GM11168 (cell line): ENCODE results near the gene BDKRB2.

ENCODE experiments used
- in situ Hi-C: fragments of 300-500 bp; cut with MboI; formaldehyde crosslinking; loops from one replicate; pipeline ENCODE4 v1.12.0; 2022; ENCODE audit warnings: low sequenced_read_pairs; ENCODE audit not compliant: unreplicated experiment

BDKRB2 gene

DNA sequence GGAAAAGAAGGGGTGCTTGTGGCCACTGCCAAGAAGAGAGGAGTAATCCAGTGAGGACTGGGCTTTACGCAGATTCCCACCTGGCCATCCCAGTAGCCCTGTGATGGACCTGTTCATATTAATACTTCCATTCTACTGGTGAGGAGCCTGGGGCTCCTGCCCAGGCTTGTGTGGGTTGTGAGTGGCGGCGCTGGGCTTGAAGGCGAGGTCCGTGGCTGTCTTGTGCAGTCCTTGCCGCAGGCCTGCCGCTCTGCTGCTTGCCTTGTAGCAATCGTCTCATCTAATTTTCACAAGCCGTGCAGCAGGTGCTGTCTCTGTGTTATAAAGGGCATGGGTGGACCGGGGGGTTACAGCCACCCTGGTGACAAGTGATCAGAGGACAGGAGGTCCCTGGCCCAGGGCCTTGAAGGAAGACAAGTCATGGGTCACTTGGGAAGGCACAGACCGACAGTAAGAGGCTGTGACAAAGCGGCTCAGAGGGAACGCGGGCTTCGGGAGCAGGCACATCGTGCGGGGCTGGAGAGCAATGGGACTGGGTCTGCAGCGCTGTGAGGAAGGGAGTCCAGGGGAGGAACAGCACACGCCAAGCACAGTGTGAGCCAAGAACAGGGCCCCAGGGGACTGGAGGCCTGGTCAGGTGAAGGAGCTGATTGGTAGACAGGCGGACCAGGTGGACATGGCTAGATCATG, 7.3 kb upstream of the BDKRB2 start:
- in situ Hi-C loops: no loop called here

GRCh38 chr14:96197969-96198368, 6.7 kb upstream of the BDKRB2 start:
- in situ Hi-C loops: no loop called here

GRCh38 chr14:96198430-96199130, 6.1 kb upstream of the BDKRB2 start:
- in situ Hi-C loops: no loop called here

- in situ Hi-C loops: no loop called here
Measured at GRCh38 chr14:96201157-96201556, 3.5 kb upstream of the BDKRB2 start.

DNA sequence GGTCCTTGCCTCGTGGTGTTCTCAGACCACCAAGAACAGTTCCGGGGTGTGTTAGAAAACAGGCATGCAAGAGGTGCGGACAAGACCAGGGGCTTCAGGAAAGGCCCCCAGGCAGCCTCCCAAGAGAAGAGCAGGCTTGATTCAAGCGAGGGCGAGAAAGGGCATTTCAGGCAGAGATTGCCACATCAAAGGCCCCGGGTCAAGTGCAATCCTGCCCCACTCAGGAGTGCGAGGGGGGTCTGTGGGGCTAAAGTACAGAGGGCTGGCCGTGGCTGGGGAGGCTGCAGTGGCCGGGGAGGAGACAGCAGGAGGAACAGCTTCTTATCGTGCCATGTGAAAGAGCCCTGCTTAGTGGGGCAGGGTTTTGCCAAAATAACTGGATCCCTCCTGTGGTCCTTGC, 2.7 kb upstream of the BDKRB2 start:
- in situ Hi-C loops: no loop called here

- in situ Hi-C loops: no loop called here
Measured at GRCh38 chr14:96202441-96203094, 2.1 kb upstream of the BDKRB2 start.

GRCh38 chr14:96203116-96203515, 1.5 kb upstream of the BDKRB2 start:
- in situ Hi-C loops: no loop called here

DNA sequence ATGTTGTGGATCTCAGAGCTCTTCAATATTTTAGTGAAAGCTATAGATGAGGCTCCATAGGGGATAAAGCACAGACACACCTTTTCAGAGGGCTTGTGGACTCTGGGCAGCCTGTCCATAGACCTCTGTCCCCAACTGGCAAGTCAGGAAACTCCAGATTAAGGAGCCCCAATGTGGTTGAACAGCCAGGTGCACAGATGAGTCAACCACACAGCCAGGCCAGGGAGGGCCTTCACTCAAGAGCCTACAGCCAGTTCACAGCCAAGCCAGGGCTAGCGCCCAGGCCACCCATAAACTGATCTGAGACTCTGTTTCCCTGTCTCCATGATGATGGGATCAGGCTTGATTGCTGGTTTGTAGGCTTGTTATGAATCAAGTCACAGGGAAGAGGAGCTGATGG, 1.0 kb upstream of the BDKRB2 start:
- in situ Hi-C loops: no loop called here

DNA sequence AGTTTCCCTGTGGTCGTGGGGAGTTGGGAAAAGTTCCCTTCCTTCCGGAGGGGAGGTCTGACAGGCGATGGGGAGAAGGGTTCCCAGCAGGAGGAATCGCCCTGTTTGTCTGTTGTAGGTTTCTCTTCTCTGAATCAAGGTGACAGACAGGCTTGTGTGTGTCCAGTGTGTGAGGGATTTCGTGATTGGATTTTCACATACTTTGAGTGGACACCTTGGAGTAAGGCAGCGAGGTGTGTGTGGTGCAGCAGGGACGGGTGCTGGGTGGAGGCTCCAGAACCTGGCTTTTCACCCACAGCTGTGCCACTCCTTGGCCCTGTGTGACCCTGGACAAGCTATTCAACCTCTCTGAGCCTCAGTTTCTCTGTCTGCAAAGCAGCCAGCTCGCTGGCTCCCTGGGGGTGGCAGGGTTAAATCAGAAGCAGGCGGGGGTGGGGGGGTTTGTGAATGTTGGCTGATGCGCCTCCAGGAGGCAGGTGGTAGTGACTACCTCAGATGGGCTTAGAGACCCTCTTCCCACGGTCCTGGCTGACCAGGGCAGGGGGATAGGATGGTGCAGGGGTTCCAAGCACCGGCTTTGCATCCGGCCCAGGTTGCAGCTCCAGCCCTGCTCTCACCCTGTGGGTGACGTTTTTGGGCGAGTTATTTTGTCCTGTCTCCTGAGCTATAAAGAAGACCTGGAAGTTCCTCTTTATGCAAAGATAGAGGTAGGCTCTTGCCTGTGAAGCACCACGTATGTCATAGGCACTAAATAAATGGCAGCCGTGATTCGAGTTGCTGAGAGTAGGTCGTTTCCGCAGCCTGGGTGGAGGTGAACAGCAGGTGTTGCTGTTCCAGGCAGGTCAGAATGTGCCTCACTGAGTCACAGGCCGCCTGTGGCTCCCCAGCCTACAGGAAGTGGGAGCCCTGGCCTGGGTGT, 679 bp downstream of the BDKRB2 start:
- in situ Hi-C loops: no loop called here

DNA sequence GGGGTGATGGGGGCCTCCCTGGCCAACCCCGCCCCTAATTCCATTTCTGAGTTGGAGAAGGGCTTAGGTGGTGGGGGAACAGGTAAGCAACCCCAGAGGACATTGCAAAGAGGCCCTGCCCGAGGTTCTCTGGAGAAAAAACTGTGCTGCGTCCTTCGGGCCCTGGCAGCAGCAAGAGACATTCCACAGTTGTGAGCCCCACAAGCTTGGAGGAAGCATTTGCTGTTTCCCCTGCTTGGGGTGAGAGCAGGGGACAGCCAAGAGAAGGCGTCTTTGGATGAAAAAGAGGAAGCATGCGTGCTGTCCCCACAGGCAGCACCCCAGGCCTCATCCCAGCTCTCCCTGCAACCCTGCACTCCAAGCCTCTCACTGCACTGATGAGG, 1.3 kb downstream of the BDKRB2 start:
- in situ Hi-C loops: no loop called here

- in situ Hi-C loops: no loop called here
Measured at GRCh38 chr14:96206461-96206860, 1.8 kb downstream of the BDKRB2 start.

DNA sequence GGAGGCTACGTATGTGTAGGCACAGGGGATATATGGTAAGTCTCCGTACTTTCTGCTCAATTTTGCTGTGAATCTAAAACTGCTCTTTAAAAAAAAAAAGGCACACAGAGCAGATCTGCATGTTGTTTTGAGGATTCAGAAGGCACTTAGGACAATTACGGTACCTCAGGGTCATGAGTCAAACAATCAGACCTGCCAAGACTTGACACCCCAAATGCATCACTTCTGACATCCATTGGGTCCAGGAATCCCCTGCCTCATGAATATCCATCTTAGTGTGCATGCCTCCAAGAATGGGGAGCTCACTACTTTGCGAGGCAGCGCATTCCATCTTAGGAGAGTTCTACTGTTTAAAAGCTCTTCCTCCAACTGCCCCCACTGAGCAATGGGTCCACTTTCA, 3.0 kb downstream of the BDKRB2 start:
- in situ Hi-C loops: no loop called here

DNA sequence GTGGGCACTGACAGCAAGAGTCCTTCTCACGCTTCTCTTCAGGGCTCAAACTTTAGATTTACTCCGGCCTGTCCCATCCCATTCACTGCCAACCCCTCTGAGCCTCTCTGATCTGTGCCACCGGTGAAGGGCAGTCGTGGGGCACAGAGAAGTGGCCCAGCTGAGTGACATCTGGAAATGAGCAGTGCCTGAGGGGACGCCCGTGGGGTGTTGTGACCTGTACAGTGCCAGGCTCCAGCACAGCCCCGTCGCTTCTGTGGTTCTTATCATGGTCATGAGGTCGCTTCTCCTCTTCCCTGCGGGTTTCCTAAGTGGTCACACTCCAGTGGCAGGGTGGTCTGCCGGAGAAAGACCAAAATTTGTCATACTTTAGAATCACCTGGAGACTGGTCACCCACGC, 4.1 kb downstream of the BDKRB2 start:
- in situ Hi-C loops: no loop called here

GRCh38 chr14:96212140-96212539, 7.5 kb downstream of the BDKRB2 start:
- in situ Hi-C loops: no loop called here

DNA sequence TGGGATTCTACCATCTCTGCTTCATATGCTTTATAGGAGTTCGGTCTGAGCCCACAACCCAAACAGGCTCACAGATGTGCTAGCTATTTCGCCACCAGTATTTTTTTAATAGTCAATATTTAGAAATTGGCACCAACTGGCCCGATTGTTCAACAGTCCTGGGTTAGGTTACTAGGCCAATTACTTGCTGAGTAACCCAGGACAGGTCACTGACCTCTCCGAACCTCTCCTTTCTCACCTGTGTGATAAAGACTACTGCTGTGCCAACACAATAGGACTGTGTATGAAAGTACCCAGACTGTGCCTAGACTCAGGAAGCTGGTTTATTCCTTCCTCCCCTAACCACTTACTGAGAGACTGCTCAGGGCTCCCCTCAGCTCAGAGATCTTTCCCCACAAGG, 8.3 kb downstream of the BDKRB2 start:
- in situ Hi-C loops: no loop called here

DNA sequence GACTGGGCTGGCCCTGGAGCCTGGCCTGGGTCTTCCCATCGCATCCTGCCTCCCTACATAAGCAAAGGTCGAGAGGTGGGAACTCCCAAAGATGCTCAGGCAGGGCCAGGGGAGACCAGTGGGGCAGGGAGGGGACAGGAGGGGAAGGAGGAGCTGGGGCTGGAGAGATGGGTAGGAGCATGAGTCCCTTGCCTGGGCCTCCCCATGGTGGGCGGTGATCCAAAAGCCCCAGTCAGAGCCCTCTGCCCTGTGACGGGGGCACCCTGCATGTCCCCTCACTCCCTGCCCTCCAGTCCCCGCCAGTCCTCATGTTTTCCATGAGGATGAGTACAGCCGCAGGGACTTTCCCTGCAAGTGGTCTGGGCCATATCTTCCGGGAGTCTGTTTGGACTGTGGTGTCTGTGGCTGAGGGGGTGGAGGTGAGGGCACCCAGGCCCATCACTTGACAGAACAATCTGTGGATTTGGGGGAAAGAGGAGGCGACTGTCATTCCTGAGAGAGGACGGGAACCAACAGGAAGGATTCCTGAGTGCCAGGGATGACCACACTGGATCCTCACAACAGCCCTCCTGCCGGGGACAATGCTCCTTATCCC, 9.3 kb downstream of the BDKRB2 start:
- in situ Hi-C loops: no loop called here

GRCh38 chr14:96214793-96215192, 10.2 kb downstream of the BDKRB2 start:
- in situ Hi-C loops: no loop called here

DNA sequence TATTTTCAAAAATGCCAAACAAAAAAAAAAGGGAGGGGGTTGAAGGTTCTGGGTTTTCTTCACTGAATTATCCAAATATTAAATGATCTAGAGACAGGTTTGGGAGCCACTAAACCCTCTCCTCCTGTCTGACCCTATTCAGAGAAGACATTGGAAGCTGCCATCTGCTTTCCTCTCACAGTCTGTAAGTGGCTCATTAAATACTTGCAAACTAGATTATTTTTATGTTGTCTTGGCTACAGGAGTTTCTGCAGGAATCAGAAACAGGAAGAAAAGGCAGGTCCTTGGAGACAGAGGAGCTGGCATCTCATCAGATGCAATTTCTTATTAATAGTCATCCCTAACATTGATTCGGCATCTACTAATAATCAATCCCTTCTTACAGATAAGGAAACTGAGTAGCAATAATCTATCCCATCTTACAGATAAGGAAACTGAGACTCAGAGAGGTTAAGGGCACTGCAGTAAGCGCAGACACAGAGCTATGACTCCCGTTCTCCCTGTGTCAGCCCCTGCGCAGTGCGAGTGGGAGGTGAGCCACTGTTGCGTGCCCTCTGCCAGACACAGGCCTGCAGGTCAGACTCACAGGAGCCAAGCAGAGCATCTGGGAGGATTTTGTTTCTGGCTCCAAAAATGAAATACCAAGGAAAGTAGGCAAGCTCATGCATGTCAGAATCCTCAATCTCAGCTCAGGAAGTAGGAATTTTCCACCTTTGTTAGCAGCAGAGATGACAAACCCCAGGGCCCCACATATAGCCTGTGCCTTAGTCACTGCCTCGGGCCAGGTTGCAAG, 11.0 kb downstream of the BDKRB2 start:
- in situ Hi-C loops: no loop called here

DNA sequence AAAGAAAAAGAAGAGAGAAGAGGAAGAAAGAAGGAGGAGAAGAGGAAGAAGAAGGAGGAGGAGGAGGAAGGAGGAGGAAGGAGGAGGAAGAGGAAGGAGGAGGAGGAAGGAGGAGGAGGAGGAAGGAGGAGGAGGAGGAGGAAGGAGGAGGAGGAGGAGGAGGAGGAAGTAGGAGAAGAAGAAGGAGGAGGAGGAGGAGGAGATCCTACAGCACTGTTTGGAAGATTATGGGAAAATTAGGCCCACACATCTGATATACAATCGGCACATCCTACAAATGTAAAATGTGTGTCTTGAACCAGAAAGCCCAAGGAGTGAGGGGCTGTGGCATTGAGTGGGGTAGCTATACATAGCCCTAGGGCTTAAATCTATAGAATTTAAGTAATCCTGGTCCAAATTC, 12.0 kb downstream of the BDKRB2 start:
- in situ Hi-C loops: no loop called here
